Measurements from ENCODE around the gene KLHDC8B. TPM values are rescaled to one million over a fixed set of nuclear protein-coding genes. Genes with fewer than 3 reads are reported as not detected.

KLHDC8B gene
- total and polyA plus RNA-seq, 10 of the 15 experiments (the other 5 are each of a cell fraction or from before 2014, with no cell fraction given): 0.31 to 1.5 (median 0.85) TPM; not detected in 1

- Histone ChIP-seq H3K9me3 (replicated peaks; ENCODE audit: control insufficient read depth, insufficient read depth, low read length) (peaks cover 2% of the 10 kb centered on the region; the same call in 2 of the 3 replicates), H3K27ac (ENCODE audit: control insufficient read depth, insufficient read depth) (no peak overlapping the region), H3K4me1 (ENCODE audit: control insufficient read depth, insufficient read depth, low read length) (no peaks in the 10 kb centered on the region), H3K36me3 (ENCODE audit: control insufficient read depth in 2 of 2, insufficient read depth in 2 of 2, low read length in 1 of 2) (no peaks in the 10 kb centered on the region), H3K4me3 (no peak overlapping the region), H3K4me2 (ENCODE audit: control insufficient read depth, insufficient read depth) (no peak overlapping the region), H2AFZ (ENCODE audit: control insufficient read depth, low read depth, low read length) (no peak overlapping the region), H3K79me2 (ENCODE audit: control insufficient read depth, insufficient read depth, low read length) (no peaks in the 10 kb centered on the region), H3K27me3 (replicated peaks in 1 of 2; ENCODE audit: control insufficient read depth in 2 of 2, insufficient read depth in 2 of 2, low read length in 1 of 2) (no peaks in the 10 kb centered on the region), H4K20me1 (ENCODE audit: control insufficient read depth, insufficient read depth) (no peaks in the 10 kb centered on the region), H3K9ac (ENCODE audit: control insufficient read depth, insufficient read depth, low read length) (no peak overlapping the region)
- SMC1A ChIA-PET (ENCODE audit: uncharacterized antibody, unreplicated experiment): interaction anchor here (1.4 kb wide), 1 partner anchor 8 kb away, joined by 4 read pairs; no protein-coding TSS in a partner anchor
- DNase-seq (ENCODE audit: low read depth, low spot score) (no peak), FAIRE-seq (no peak), ATAC-seq (no peak)
- intact Hi-C loops (cut with micrococcal nuclease; ENCODE audit: unreplicated experiment) (no loop called here), in situ Hi-C loops (cut with MboI) (no loop called here)
- POLR2A ChIA-PET: no interaction called here
- CTCF ChIA-PET: interaction anchor here (0.6 kb wide), 1 partner anchor 327 kb away, joined by 3 read pairs; no protein-coding TSS in a partner anchor
- BruUV-seq (replicated peaks): no TSS peak
- WGBS (ENCODE audit: insufficient coverage, insufficient replicate concordance, low lambda C conversion rate, missing lambda C conversion rate): 79% methylated on average over 15 of the region's 15 CpGs
- RAD21 ChIA-PET (ENCODE audit: unreplicated experiment): no interaction called here
- TF ChIP-seq, protein P1, sequence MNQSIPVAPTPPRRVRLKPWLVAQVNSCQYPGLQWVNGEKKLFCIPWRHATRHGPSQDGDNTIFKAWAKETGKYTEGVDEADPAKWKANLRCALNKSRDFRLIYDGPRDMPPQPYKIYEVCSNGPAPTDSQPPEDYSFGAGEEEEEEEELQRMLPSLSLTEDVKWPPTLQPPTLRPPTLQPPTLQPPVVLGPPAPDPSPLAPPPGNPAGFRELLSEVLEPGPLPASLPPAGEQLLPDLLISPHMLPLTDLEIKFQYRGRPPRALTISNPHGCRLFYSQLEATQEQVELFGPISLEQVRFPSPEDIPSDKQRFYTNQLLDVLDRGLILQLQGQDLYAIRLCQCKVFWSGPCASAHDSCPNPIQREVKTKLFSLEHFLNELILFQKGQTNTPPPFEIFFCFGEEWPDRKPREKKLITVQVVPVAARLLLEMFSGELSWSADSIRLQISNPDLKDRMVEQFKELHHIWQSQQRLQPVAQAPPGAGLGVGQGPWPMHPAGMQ (IDR thresholded peaks at IDR 0.05; ENCODE audit: borderline replicate concordance): no peak
- TF ChIP-seq CUX1 (IDR thresholded peaks at IDR 0.05; ENCODE audit: insufficient replicate concordance, low read depth, low read length): no peak
- TF ChIP-seq CEBPB (IDR thresholded peaks at IDR 0.05; ENCODE audit: borderline replicate concordance in 1 of 2, low read depth in 2 of 2, low read length in 2 of 2): no peak
- TF ChIP-seq HDAC2 (IDR thresholded peaks at IDR 0.05): no peak
- no peak for TF ChIP-seq NKRF (conservative IDR thresholded peaks at IDR 0.05)
- TF ChIP-seq ZNF687 (IDR thresholded peaks at IDR 0.05): no peak
- TF ChIP-seq NRF1 (conservative IDR thresholded peaks at IDR 0.05; ENCODE audit: low read depth, low read length): no peak
Observed at GRCh38 chr3:49213541-49213943, 42.1 kb downstream of the KLHDC8B start.

All from GM12878 (cell line).